Right renal cortex interstitium (tissue), 3 donors: ENCODE results near the gene EFCAB7. TPM values are rescaled to one million over a fixed set of nuclear protein-coding genes. Genes with fewer than 3 reads are reported as not detected.

Experiments used
- DNase-seq, 3 donors: peaks; one replicate each; pipeline ENCODE4 v3.0.0-alpha.2; 2013; ENCODE audit warnings: low read depth in 3 of 3, low spot score in 2 of 3
- polyA plus RNA-seq, 3 donors: library from polyadenylated mRNA; unstranded; fragments of 120-200 nt; gene quantifications; one replicate each; pipeline ENCODE4 v1.2.1, GENCODE V29; 2013; ENCODE audit not compliant: insufficient read length in 3 of 3

The EFCAB7 gene, protein sequence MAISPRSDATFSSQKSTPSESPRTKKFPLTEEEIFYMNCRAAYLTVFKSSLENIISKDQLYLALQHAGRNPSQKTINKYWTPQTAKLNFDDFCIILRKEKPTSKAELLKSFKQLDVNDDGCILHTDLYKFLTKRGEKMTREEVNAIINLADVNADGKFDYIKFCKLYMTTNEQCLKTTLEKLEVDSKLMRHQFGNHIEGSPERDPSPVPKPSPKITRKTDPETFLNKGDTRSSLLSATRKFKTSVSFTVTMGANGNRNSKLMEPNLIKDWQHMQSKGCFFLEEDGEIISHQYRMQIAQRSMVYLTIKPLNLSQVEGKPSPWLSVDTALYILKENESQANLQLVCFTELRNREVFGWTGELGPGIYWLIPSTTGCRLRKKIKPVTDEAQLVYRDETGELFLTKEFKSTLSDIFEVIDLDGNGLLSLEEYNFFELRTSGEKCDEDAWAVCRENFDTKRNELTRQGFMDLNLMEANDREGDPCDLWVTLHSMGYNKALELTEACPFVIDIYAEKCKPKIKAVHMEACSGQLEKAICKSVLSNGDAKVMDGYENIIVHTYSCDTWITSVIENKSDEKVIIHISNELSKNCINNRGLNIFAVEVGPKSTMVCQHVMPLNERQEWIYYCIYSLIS
- 10 to 100 TPM; 20.5 to 23.6 (median 22.0) TPM for polyA plus RNA-seq

DNA sequence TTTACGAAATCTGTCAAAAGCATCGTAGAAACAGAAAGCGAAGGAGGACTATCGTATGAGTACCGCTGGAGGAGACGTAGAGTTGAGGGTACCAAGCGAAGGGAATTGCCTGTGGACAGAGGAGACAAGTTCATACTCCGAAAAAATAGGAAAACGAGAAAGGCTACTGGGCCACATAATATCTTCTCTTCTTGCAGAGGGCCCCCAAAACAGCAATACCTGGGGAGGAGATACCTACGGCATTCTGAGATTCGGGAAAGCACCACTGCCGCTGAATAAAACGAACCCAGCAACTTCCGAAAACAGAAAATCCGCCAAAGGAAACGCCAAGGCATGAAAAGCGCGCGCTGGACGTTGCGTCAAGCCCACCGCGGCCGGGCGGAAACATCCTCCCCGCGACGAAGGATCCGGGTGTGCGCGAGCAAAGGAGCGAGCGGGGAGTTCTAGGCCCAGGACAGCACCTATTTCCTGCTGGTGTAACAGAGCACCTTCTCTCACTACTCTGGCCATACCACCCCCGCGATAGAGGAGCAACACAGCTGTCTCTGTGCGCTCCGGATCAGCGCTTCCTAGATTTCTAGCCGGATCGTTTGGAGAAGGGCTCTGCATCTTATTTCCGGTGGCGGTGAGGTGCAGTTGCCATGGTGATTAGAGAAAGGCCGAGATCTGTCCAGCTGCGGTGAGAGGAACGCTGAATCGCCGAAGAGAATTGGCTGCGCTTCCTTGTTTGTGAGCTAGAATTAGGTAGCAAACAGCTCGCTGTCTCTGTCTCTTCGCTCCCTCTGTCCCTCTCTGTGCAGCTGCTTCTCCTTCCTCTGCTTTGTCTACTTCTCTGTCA, at the start of gene EFCAB7, which contains the start of gene ITGB3BP:
TSS of gene EFCAB7 (plus strand) at position 635 of the 838 bp plus-strand sequence. CDS start 2,048 bp downstream, outside the sequence.
TSS of gene ITGB3BP (minus strand) at position 335 of the 838 bp plus-strand sequence. CDS start at position 243, 92 bp downstream.
- peak; percentile 88 to 89 (median 89) for DNase-seq

DNA sequence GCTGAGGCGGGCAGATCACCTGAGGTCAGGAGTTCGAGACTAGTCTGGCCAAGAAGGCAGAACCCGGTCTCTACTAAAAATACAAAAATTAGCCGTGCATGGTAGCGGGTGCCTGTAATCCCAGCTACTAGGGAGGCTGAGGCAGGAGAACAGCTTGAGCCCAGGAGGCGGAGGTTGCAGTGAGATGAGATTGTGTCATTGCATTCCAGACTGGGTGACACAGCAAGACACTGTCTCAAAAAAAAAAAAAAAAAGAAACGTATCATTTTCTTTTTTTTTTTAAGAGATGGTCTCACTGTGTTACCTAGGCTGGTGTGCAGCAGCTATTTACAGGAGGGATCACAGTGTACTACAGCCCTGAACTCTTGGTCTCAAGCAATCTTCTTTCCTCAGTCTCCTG, 47.6 kb upstream of the EFCAB7 start:
- DNase-seq: no peak

DNA sequence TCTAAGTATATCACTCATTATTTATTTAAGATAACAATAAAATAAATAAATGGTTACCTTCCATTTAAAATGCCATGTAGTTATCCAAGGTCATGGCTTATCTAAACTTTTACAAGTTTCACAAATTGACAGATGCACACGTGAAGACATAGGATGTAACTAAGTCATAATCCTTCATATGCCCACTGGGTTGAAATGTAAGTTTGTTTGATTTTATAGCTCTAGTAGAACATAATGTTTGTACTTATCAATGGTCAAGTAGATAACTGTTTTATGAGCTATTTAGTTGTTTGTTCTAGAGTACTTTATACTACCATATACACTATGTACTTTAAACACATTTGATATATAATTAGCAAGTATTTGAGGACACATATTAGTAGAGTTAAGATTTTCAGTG, 43.3 kb upstream of the EFCAB7 start:
- DNase-seq: no peak

DNA sequence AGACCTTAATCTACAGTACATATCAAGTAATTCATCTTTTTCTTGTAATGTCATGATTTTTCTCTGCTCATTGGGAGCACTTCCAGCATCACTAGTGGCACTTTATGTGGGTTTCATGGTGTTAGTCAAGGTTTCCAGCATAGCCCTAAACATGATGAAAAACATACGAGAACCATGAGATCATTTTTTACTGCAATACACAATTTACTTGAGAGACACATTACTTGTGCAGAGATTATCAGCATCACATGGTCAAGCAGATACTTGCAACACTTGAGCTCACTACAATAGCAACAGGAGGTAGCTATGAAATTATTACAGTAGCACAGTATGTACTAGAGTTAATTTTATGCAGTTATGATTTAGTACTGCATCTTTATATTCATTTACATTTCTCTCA, 36.7 kb upstream of the EFCAB7 start:
- DNase-seq: no peak

DNA sequence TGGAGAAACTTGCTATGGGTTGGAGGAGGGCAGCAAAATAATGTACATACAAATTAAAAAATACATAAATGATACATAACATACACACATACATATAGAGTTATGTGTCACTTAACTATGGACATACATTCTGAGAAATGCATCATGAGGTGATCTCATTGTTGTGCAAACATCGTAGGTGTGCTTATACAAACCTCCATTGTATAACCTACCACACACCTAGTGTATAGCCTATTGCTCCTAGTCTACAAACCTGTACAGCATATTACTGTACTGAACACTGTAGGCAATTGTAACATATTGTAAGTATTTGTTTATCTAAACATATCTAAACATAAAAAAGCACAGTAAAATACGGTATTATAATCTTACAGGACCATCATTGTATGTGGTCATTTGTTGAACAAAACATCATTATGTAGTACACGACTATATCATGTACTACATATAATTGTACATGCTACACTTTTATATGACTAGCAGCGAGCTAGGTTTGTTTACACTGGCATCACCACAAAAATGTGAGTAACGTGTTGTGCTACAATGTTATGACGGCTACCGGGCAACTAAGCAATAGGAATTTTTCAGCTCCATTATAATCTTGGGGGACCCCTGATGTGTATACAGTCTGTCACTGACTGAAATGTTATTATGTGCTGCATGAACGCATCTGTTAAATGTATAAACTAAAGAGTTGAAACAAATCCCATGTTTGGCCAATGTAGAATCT, 35.8 kb upstream of the EFCAB7 start:
- DNase-seq: no peak

DNA sequence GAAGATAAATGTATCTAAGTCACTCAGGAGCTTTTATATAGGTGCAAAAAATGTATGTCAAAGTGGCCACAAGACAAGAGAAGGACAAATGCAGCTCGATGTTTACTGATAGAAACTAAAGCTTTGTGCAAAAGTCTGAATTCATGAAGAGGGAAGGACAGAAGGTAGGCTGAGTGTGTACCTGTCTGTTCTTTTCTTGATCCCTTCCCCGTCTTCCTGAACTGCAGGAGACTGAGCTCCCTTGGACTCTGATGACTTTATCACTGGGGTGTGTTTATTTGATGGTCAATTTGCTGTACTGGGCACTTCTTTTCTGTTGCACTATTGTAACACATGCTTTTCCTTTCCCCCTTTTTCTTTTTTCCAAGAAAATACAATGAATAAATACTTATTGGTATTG, 25.7 kb upstream of the EFCAB7 start:
- DNase-seq: no peak

DNA sequence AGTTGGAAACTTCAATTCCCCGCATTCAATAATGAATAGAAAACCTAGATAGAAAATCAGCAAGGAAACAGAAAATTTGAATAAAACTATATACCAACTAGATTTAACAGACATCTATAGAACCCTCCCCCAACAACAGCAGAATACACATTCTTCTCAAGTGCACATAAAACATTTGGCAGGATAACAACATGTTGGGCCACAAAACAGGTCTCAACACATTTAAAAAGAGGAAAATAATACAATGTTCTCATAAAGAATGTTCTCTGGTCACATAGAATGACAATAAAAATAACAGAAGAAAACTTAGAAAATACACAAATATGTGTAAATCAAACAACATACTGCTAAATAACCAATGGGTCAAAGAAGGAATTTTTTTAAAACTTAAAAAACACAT, 25.2 kb upstream of the EFCAB7 start:
- DNase-seq: no peak

DNA sequence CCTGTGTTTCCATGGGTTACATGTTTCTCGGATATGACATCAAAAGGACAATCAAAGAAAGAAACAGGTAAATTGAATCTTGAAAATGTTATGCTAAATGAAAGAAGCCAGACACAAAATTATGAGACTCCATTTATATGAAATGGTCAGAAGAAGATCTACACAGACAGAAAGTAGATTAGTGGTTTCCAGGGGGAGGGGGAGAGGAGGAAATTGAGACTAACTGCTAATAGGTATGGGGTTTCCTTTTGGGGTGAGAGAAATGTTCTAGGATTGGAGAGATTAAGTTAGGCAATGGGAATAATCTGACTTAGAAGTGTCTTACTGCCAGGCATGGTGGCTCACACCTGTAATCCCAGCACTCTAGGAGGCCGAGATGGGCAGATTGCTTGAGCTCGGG, 22.1 kb upstream of the EFCAB7 start:
- DNase-seq: no peak

DNA sequence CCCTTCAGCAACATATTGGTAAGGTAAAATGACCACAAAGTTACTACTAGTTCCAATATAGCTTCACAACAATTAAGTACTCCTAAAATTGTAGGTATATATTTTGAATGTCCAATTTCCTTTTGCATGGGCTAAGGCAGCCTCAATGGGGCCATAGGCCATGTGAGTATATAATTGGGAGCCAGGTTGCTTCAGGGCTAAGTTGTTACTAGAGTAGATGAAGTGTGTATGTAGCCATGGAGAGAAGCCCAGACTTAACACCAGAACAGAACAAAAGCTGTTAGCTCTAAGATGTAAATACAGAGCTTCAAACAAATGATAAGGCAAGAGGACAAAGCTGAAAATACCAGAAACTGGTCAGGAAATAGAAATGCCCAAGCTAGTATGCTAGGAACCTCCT, 16.5 kb upstream of the EFCAB7 start:
- no peak for DNase-seq

DNA sequence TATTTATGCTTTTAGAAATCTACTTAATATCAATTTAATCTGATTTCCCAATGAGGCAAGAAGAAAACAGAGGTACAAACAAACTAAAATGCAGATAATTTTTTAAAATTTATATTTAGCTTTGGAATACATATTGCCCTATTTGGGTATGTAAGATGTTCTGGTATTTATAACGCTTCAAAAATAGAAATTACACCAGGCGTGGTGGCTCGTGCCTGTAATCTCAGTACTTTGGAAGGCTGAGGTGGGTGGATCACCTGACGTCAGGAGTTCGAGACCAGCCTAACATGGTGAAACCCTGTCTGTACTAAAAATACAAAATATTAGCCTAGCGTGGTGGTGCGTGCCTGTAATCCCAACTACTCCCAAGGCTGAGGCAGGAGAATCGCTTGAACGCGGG, 13.6 kb upstream of the EFCAB7 start:
- DNase-seq: no peak

DNA sequence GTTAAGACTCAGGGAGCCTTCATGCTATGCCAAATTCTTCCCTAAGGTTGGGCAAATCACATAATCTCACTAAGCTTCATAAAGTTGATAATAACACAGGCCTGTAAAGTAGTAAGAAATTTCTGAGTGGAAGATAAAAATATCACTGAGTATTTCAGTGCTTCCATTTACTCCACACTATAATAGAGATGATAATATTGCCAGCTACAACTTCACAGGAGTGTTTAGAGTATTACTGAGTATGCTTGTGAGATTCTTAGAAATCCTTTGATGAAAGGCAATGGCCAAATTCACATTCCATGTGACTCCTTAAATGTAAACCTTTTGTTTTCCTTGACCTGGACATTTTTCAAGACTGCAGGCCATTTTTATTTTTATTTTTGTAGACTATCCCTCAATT, 10.7 kb upstream of the EFCAB7 start:
- no peak for DNase-seq

DNA sequence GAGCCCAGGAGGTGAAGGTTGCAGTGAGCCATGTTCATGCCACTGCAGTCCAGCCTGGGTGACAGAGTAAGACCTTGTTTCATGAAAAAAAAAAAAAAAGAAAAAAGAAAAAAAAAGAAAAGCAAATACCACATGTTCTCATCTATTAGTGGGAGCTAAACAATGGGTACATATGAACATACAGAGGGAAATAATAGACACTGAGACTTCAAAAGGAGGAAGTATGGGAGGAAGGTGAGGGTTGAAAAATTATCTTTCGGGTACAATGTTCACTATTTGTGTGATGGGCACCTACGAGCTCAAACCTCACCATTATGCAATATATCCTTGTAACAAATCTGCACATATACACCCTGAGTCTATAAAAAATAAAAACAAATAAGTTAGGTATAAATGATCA, 6.7 kb upstream of the EFCAB7 start:
- no peak for DNase-seq

DNA sequence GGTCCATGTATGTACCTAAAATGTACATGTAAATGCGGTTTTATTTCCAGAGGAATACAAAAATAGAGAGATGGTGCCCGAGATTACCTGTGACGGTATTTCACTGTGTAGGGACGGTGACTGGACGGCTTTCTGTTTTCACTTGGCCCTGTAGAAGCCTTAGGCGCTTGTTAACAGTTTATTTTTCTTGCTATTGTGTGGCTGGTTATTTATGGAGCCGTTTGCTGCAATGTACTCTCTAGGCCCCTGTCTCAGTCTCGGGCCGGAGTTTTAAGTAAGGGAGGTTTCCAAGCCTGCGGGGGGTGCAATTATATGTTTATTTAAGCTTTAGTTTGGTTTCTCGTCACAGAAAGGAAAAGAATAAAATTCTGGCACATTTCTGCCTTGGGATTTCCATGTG, 413 bp downstream of the EFCAB7 start:
- DNase-seq: no peak

DNA sequence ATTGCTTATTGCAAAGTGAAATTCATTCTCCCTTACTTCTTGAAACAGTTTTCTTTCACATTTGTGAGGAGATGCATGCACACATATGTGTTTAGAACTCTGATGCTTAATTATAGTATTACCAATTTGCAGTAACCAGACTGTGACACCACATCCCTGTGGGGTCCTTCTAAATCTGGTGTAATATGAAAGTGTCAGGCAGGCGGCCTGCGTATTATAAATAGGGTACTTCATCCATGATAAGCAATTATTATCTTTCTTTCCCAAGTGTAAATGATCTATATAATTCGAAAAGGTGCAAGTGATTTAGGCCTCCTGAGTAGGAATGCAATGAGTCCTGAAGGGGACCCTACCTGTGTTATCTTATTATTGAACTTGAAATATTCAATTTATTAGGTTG, 876 bp downstream of the EFCAB7 start:
- peak in 2 of 3 donors; percentile 1 to 2 for DNase-seq

DNA sequence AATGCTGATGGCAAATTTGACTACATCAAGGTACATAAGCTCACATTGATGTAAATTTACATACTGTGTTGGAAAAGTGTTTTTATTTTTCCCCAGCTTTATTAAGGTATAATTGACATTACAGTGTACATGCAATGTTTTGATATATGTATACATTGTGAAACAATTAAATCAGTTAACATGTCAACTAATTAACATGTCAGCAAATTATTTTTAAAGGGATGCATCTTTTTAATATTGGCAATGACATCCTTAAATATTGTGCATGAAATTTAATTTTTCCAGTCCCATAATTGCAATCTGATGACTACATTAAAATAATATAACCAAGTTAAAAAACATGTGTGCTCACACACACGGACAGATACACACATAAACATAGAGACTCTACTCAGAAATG, 9.4 kb downstream of the EFCAB7 start:
- no peak for DNase-seq

DNA sequence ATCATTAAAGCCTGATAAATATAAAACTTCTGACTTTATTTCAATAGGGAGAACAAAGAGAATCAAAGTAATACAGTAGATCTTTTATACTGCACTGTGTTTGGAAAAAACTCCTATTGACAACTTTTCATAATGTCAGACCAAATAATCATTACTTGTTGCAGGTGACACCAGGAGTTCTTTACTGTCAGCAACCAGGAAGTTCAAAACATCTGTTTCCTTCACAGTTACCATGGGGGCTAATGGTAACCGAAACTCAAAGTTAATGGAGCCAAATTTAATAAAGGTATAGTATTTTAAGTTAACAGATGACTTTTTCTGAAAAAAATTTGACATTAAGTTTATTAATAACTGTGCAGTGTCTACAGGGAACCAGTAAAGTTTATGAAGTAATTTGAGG, 10.6 kb downstream of the EFCAB7 start:
- no peak for DNase-seq

DNA sequence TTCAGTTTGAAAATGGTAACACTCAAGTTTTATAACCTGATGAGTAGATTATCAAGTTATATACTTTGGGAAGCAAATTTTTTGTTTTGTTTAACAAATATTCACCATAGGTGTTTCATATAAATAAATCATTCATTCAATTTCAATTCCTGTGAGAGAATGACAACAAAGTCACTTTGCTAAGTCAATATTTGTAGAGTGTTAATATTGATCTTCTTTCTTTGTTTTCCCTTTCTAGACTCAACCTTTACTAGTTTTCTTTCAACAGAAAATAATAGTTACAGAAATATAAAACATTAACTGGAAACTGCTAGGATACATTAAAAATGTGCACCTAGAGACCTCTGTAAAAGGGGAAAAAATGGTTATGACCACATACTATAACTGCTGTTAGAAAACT, 11.1 kb downstream of the EFCAB7 start:
- DNase-seq: no peak

DNA sequence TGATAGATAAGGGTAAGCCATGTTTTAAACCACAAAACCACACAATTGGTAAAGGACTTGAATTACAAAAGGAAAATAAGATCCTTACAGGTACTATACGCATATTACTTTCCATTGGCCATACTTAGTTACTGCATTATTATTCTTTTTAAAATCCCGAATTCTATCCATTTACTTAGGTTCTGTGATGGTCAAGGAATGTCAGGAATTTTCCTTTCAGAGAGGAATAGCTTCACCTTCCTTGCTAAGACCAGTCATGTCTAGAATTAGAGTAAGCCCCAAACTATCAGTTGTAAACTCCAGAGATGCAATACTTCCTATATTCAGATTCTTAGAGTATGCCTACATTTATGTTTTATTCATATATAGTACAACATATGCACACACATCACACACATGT, 13.7 kb downstream of the EFCAB7 start:
- no peak for DNase-seq

DNA sequence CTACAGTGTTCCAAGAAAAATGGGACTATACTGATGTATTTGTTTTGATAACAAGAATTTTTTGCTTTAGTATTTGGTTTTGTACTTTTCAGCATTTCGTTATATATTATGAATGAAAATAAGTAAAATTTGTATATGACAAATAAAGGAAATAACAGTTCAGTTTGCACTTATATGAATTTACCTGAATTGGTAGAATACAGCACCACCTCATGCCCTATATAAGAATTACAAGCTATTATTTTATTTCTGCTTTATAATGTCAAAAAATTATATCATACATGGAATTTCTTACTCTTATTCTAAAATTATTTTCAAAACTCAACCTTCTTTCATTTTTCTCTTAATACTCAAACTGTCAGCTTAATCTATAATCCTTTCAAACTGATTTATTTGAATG, 14.6 kb downstream of the EFCAB7 start:
- no peak for DNase-seq

DNA sequence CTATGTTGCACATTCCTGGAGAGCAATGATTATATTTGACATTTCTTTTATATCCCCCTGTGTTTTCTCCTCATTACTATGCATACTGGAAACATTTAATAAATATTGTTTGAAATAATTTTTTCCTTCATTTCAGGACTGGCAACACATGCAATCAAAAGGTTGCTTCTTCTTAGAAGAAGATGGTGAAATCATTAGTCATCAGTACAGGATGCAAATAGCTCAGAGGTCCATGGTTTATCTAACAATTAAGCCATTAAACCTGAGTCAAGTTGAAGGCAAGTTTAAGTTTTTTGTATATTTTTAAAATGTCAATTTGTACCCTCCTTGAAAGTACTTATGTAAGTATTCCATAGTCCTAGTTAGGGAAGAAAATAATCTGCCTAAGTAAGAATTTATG, 22.5 kb downstream of the EFCAB7 start:
- DNase-seq: no peak
